Subcutaneous abdominal adipose tissue (tissue), 5 donors: ENCODE measurements around the gene AP1AR.

Experiments
- H3K27ac ChIP-seq: one replicate; pipeline ENCODE4 v1.7.0; 2013; ENCODE audit warnings: low read depth, mild to moderate bottlenecking, inconsistent platforms, low read length, moderate library complexity
- H3K27me3 ChIP-seq, 5 donors: one replicate each; pipeline ENCODE4 v1.7.0; 2013; ENCODE audit warnings: low read length in 5 of 5, inconsistent platforms in 1 of 5; ENCODE audit not compliant: control insufficient read depth in 5 of 5, insufficient read depth in 4 of 5
- H3K36me3 ChIP-seq, 5 donors: one replicate each; pipeline ENCODE4 v1.7.0; 2013; ENCODE audit warnings: low read length in 5 of 5; ENCODE audit not compliant: control insufficient read depth in 5 of 5, insufficient read depth in 5 of 5
- H3K4me1 ChIP-seq, 5 donors: one replicate each; pipeline ENCODE4 v1.7.0; 2013; ENCODE audit warnings: low read length in 5 of 5, mild to moderate bottlenecking in 3 of 5, moderate library complexity in 1 of 5; ENCODE audit not compliant: control insufficient read depth in 5 of 5, insufficient read depth in 5 of 5
- H3K4me3 ChIP-seq, 5 donors: one replicate each; pipeline ENCODE4 v1.7.0; 2013; ENCODE audit warnings: low read length in 5 of 5, low read depth in 1 of 5
- H3K9ac ChIP-seq, 5 donors: one replicate each; pipeline ENCODE4 v1.7.0; 2013; ENCODE audit warnings: low read length in 5 of 5, mild to moderate bottlenecking in 4 of 5, moderate library complexity in 3 of 5
- H3K9me3 ChIP-seq, 5 donors: one replicate each; pipeline ENCODE4 v1.7.0; 2013; ENCODE audit warnings: low read length in 5 of 5; ENCODE audit not compliant: control insufficient read depth in 5 of 5
- donor health status: healthy.
- donor health status: healthy.
- donor health status: healthy.
- donor health status: healthy.
- donor health status: healthy.

The AP1AR gene

GRCh38 chr4:112219826-112220366 is 11.7 kb upstream of the AP1AR start:
- Histone ChIP-seq H3K9ac (no peak overlapping the region), H3K4me3 (no peak overlapping the region)

GRCh38 chr4:112222219-112222955 is 9.2 kb upstream of the AP1AR start:
- Histone ChIP-seq H3K36me3 (no peaks in the 10 kb centered on the region), H3K27me3 (peaks cover 0 to 4% (median 0%) of the 10 kb centered on the region in 5 donors), H3K27ac (no peak overlapping the region), H3K9me3 (no peaks in the 10 kb centered on the region), H3K9ac (no peak overlapping the region), H3K4me3 (no peak overlapping the region), H3K4me1 (no peaks in the 10 kb centered on the region)

More at GRCh38 chr4:112219826-112220366, 11.7 kb upstream of the AP1AR start:
- Histone ChIP-seq H3K36me3 (no peaks in the 10 kb centered on the region), H3K27ac (no peak overlapping the region), H3K9me3 (no peaks in the 10 kb centered on the region), H3K4me1 (no peaks in the 10 kb centered on the region), H3K27me3 (peaks cover 0 to under 1% (median 0%) of the 10 kb centered on the region in 5 donors)

- Histone ChIP-seq H3K4me3 (no peak overlapping the region), H3K27me3 (peaks cover 0 to 4% (median 0%) of the 10 kb centered on the region in 5 donors), H3K9ac (no peak overlapping the region), H3K36me3 (no peaks in the 10 kb centered on the region), H3K4me1 (peaks cover 0 to under 1% (median 0%) of the 10 kb centered on the region in 5 donors), H3K27ac (no peak overlapping the region), H3K9me3 (no peaks in the 10 kb centered on the region)
Observed at GRCh38 chr4:112225157-112225556, 6.4 kb upstream of the AP1AR start.

GRCh38 chr4:112230879-112231778 is 458 bp upstream of the AP1AR start:
- Histone ChIP-seq H3K9me3 (no peaks in the 10 kb centered on the region), H3K27me3 (no peaks in the 10 kb centered on the region), H3K36me3 (no peaks in the 10 kb centered on the region), H3K4me1 (peaks cover 2 to 33% (median 20%) of the 10 kb centered on the region in 5 donors), H3K9ac (peak overlapping the region; percentile 20 to 98 (median 95)), H3K27ac (peak overlapping the region; percentile 98), H3K4me3 (peak overlapping the region; percentile 91 to 99 (median 95))

DNA sequence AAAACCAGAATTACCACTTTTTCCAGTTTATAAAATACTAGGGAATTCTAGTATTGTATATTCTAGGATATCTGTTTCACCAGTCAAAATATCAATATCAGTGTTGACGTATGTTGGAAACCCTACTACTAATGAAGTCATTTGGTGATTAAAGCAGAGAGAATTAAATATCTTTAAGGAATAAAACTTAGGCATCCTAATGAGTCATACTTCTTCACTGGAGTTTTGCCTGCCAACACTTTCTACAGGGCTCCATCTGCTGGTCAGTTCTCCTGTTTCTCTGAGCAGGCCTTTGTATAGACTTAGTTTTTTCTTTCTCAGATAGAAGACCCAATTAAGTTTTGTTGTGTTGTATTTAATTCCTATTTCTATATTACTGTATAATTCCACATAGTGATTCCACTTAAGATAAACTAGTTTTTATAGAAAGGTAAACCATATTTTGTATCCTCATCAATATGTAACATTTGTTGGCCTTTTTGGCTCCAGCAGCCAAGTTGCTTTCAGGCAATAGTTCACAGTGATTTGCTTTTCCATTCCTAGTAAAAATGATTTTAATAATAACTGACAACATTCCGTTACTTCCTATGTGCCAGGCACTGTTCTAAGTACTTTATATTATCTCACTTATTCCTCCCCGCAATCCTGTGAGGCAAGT is 3.5 kb downstream of the AP1AR start:
- peaks cover 2 to 33% (median 20%) of the 10 kb centered on the region in 5 donors for H3K4me1 ChIP-seq

GRCh38 chr4:112236040-112236439 is 4.5 kb downstream of the AP1AR start:
- H3K27me3 ChIP-seq: no peaks in the 10 kb centered on the region
- no peaks in the 10 kb centered on the region for H3K36me3 ChIP-seq
- no peak overlapping the region for H3K4me3 ChIP-seq
- H3K9ac ChIP-seq: peak overlapping the region in 1 of 5 donors; percentile 68
- peaks cover 2 to 23% (median 14%) of the 10 kb centered on the region in 5 donors for H3K4me1 ChIP-seq
- peak overlapping the region; percentile 50 for H3K27ac ChIP-seq
- no peaks in the 10 kb centered on the region for H3K9me3 ChIP-seq

More for the DNA sequence above, 3.5 kb downstream of the AP1AR start:
- no peaks in the 10 kb centered on the region for H3K27me3 ChIP-seq
- H3K36me3 ChIP-seq: no peaks in the 10 kb centered on the region
- peak overlapping the region; percentile 50 for H3K27ac ChIP-seq
- H3K9me3 ChIP-seq: no peaks in the 10 kb centered on the region
- H3K9ac ChIP-seq: peak overlapping the region in 1 of 5 donors; percentile 68
- H3K4me3 ChIP-seq: no peak overlapping the region

DNA sequence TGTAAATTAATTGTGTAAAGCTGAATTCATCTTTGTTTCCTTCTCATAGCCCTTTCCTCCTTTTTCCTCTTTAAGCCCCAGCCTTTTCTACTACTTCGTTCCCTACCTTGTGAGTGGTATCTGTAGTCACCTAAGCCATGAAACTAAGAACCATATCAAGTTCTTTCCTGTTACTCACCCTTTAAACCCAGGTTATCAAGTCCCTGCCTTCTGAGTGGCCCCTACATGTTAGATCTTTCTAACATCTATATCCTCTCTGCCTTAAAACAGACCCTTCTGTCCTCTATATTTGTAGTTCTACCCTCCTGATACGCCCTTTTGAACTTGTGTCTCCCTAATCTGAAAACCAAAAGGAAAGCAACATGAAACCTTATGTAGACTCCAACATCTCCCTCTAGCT is 7.2 kb downstream of the AP1AR start:
- Histone ChIP-seq H3K9ac (no peak overlapping the region), H3K27ac (no peak overlapping the region), H3K36me3 (peaks cover 0 to 5% (median 0%) of the 10 kb centered on the region in 5 donors), H3K27me3 (no peaks in the 10 kb centered on the region), H3K9me3 (no peaks in the 10 kb centered on the region), H3K4me3 (no peak overlapping the region), H3K4me1 (peaks cover 0 to 11% (median 3%) of the 10 kb centered on the region in 5 donors)

DNA sequence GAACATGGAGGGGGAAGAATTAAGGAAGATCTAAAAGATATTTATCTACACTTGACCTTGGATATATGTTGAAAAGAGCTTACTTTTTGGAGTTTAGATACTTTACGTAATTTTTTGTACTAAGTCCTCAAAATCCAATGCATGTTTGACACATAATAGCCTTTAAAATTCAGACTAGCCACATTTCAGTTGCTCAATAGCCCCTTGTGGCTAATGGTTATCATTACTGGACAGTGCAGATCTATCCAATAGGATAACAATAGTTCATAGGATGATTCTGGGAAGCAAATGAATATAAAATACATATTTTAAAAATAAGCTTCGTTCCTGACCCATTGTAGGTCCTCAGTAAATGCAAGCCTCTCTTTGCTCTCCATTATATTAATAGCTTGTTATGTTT is 13.8 kb downstream of the AP1AR start:
- no peak overlapping the region for H3K27ac ChIP-seq
- no peak overlapping the region for H3K4me3 ChIP-seq
- H3K27me3 ChIP-seq: no peaks in the 10 kb centered on the region
- no peak overlapping the region for H3K9ac ChIP-seq
- no peaks in the 10 kb centered on the region for H3K9me3 ChIP-seq
- peaks cover 0 to 5% (median 0%) of the 10 kb centered on the region in 5 donors for H3K36me3 ChIP-seq
- H3K4me1 ChIP-seq: no peaks in the 10 kb centered on the region

- no peaks in the 10 kb centered on the region for H3K9me3 ChIP-seq
- peaks cover 0 to 5% (median 0%) of the 10 kb centered on the region in 5 donors for H3K36me3 ChIP-seq
- H3K9ac ChIP-seq: no peak overlapping the region
- H3K4me1 ChIP-seq: no peaks in the 10 kb centered on the region
- H3K27me3 ChIP-seq: no peaks in the 10 kb centered on the region
- no peak overlapping the region for H3K27ac ChIP-seq
- H3K4me3 ChIP-seq: no peak overlapping the region
Observed at GRCh38 chr4:112247021-112247420, 15.4 kb downstream of the AP1AR start.
